GM23338 (cell line): ENCODE data around the gene INPP5A.

Source experiments
- CREB1 ChIP-seq: fragments of 250-450 bp; sonication (Bioruptor Pico); IDR thresholded peaks from 2 replicates; pipeline ENCODE4 v1.5.0; 2020; ENCODE audit warnings: low read depth, mild to moderate bottlenecking, moderate library complexity
- EZH2 ChIP-seq: fragments of 200-600 bp; sonication (generic); IDR thresholded peaks from one replicate; pipeline ENCODE4 v1.8.0; 2017; ENCODE audit warnings: antibody characterized with exemption, mild to moderate bottlenecking, low read depth; ENCODE audit not compliant: unreplicated experiment
- EZH2phosphoT487 ChIP-seq: fragments of 200-600 bp; sonication (generic); IDR thresholded peaks from one replicate; pipeline ENCODE4 v1.8.1; 2018; ENCODE audit warnings: antibody characterized with exemption; ENCODE audit not compliant: unreplicated experiment
- JUNB ChIP-seq: IDR thresholded peaks from one replicate; pipeline ENCODE4 v1.6.1; 2016; ENCODE audit warnings: antibody characterized with exemption; ENCODE audit not compliant: unreplicated experiment
- POLR2AphosphoS5 ChIP-seq: IDR thresholded peaks from 2 replicates; pipeline ENCODE4 v1.6.1; 2016; ENCODE audit warnings: antibody characterized with exemption, low read depth
- STAT1 ChIP-seq: IDR thresholded peaks from one replicate; pipeline ENCODE4 v1.6.1; 2016; ENCODE audit warnings: antibody characterized with exemption; ENCODE audit not compliant: unreplicated experiment
- ZNF331 ChIP-seq: fragments of 250-450 bp; sonication (Bioruptor Pico); IDR thresholded peaks from 2 replicates; pipeline ENCODE4 v1.5.0; 2020; ENCODE audit warnings: low read depth, mild to moderate bottlenecking, moderate library complexity
- TF ChIP-seq, protein P1 (sequence below), 2 experiments: fragments of 200-600 bp in 1 of 2; sonication (generic) in 1 of 2; conservative IDR thresholded peaks; 2 replicates each; pipeline versions ENCODE4 v1.5.1 to v1.6.1; 2016 to 2017; ENCODE audit warnings: antibody characterized with exemption in 2 of 2, low read depth in 2 of 2, mild to moderate bottlenecking in 2 of 2, moderate library complexity in 1 of 2
- TF ChIP-seq, protein P2 (sequence below): IDR thresholded peaks from one replicate; pipeline ENCODE4 v1.6.1; 2018; ENCODE audit warnings: antibody characterized with exemption; ENCODE audit not compliant: unreplicated experiment

DNA sequence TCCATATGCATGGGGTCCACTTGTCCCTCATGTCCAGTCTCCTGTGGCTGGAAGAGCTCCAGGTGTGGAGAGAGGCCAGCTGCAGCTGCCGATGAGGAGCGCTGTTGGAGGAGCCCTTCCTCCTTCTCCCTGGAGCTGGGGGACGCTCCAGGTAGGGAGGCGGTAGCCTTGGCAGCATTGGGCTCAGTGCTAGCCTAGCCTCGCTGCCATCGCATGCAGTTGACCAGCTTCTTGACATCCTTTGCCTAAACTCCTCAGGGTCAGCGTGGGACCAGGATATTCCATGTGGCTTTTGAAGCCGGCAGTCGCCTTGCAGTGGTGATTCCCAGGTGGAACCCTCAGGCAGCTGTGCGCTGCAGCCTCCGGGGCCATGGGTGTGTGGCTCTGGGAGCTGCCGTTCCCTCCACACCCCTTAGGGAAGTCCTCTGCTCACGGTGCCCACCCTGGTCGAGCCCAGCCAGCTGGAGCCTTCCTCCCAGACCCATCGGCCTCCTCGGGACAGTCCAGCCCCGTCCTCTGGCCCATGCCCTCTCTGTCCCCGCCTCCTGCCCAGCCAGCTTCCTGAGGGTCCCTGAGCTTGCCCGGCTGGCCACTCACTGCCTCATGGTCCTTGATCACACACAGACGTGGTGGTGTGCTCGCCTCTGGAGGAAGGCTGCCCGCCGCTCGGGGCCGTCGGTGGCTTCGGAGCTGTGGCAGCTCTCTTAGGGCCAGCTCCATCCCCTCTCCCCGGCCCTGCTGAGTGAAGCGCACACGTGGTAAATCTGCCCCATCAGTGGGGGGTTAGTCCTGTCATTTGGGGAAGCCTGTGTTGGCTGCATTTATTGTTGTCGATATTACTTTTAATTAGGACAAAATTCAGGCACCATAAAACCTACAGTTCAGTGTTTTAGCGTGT, 21.2 kb downstream of the INPP5A start:
- TF ChIP-seq, protein P1, sequence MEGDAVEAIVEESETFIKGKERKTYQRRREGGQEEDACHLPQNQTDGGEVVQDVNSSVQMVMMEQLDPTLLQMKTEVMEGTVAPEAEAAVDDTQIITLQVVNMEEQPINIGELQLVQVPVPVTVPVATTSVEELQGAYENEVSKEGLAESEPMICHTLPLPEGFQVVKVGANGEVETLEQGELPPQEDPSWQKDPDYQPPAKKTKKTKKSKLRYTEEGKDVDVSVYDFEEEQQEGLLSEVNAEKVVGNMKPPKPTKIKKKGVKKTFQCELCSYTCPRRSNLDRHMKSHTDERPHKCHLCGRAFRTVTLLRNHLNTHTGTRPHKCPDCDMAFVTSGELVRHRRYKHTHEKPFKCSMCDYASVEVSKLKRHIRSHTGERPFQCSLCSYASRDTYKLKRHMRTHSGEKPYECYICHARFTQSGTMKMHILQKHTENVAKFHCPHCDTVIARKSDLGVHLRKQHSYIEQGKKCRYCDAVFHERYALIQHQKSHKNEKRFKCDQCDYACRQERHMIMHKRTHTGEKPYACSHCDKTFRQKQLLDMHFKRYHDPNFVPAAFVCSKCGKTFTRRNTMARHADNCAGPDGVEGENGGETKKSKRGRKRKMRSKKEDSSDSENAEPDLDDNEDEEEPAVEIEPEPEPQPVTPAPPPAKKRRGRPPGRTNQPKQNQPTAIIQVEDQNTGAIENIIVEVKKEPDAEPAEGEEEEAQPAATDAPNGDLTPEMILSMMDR (conservative IDR thresholded peaks at IDR 0.05; ENCODE audit: low read depth in 2 of 2) = no peak
- no peak for TF ChIP-seq EZH2
- TF ChIP-seq CREB1 = no peak
- no peak for TF ChIP-seq POLR2AphosphoS5
- no peak for TF ChIP-seq EZH2phosphoT487
- no peak for TF ChIP-seq ZNF331 (CRISPR knock-in tag)
- no peak for TF ChIP-seq JUNB
- TF ChIP-seq, protein P2, sequence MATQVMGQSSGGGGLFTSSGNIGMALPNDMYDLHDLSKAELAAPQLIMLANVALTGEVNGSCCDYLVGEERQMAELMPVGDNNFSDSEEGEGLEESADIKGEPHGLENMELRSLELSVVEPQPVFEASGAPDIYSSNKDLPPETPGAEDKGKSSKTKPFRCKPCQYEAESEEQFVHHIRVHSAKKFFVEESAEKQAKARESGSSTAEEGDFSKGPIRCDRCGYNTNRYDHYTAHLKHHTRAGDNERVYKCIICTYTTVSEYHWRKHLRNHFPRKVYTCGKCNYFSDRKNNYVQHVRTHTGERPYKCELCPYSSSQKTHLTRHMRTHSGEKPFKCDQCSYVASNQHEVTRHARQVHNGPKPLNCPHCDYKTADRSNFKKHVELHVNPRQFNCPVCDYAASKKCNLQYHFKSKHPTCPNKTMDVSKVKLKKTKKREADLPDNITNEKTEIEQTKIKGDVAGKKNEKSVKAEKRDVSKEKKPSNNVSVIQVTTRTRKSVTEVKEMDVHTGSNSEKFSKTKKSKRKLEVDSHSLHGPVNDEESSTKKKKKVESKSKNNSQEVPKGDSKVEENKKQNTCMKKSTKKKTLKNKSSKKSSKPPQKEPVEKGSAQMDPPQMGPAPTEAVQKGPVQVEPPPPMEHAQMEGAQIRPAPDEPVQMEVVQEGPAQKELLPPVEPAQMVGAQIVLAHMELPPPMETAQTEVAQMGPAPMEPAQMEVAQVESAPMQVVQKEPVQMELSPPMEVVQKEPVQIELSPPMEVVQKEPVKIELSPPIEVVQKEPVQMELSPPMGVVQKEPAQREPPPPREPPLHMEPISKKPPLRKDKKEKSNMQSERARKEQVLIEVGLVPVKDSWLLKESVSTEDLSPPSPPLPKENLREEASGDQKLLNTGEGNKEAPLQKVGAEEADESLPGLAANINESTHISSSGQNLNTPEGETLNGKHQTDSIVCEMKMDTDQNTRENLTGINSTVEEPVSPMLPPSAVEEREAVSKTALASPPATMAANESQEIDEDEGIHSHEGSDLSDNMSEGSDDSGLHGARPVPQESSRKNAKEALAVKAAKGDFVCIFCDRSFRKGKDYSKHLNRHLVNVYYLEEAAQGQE = no peak
- no peak for TF ChIP-seq STAT1
